Stimulated activated CD4-positive, alpha-beta T cell treated with anti-CD3 and anti-CD28 coated beads, Interleukin-12 subunit alpha, Interleukin-12 subunit beta, amount 100 ng/mL, for 4 hours (primary cell): ENCODE results near the gene WDR4.
"Not testable (repeated sequence)": the region's sequence is repeated elsewhere in the genome, so short reads cannot be mapped to it uniquely, and the experiment has no call there.

Experiments
- DNase-seq: peaks from one replicate; pipeline ENCODE4 v3.0.0-alpha.2; 2020

WDR4 gene

GRCh38 chr21:42851812-42852665, 27.3 kb downstream of the WDR4 start:
- DNase-seq: no peak

GRCh38 chr21:42850866-42851391, 28.4 kb downstream of the WDR4 start:
- peak; percentile 33 for DNase-seq

GRCh38 chr21:42850463-42850862, 28.9 kb downstream of the WDR4 start:
- DNase-seq: no peak

- DNase-seq: no peak
Measured at GRCh38 chr21:42849759-42850412, 29.5 kb downstream of the WDR4 start.

GRCh38 chr21:42848932-42849758, 30.2 kb downstream of the WDR4 start:
- DNase-seq: no peak

GRCh38 chr21:42848144-42848931, 31.0 kb downstream of the WDR4 start:
- DNase-seq: not testable (repeated sequence)

GRCh38 chr21:42847726-42848125, 31.6 kb downstream of the WDR4 start:
- no peak for DNase-seq

- no peak for DNase-seq
Measured at GRCh38 chr21:42847051-42847707, 32.2 kb downstream of the WDR4 start.

- no peak for DNase-seq
Measured at GRCh38 chr21:42846221-42846620, 33.1 kb downstream of the WDR4 start.

- DNase-seq: no peak
Measured at GRCh38 chr21:42845296-42845965, 33.9 kb downstream of the WDR4 start.

GRCh38 chr21:42844411-42845113, 34.8 kb downstream of the WDR4 start:
- no peak for DNase-seq

GRCh38 chr21:42843056-42843455, 36.3 kb downstream of the WDR4 start:
- no peak for DNase-seq

GRCh38 chr21:42841916-42842655, 37.3 kb downstream of the WDR4 start:
- not testable (repeated sequence) for DNase-seq

- DNase-seq: no peak
Measured at GRCh38 chr21:42841156-42841915, 38.0 kb downstream of the WDR4 start.

GRCh38 chr21:42840411-42841155, 38.8 kb downstream of the WDR4 start:
- DNase-seq: no peak

- DNase-seq: no peak
Measured at GRCh38 chr21:42839271-42840231, 39.8 kb downstream of the WDR4 start.

- not testable (repeated sequence) for DNase-seq
Measured at GRCh38 chr21:42838212-42838690, 41.1 kb downstream of the WDR4 start.
